Neuron (in vitro differentiated cells): ENCODE measurements around the gene WDR53.
"Not testable (repeated sequence)": the region's sequence is repeated elsewhere in the genome, so short reads cannot be mapped to it uniquely, and the experiment has no call there.

ENCODE experiments used
- H2AFZ ChIP-seq: one replicate; pipeline ENCODE4 v1.6.1; 2013; ENCODE audit warnings: low read depth, mild to moderate bottlenecking, inconsistent platforms, low read length, moderate library complexity
- H3K27me3 ChIP-seq: one replicate; pipeline ENCODE4 v1.6.1; 2013; ENCODE audit warnings: low read length; ENCODE audit not compliant: insufficient read depth
- H3K36me3 ChIP-seq: one replicate; pipeline ENCODE4 v1.6.1; 2013; ENCODE audit warnings: low read length; ENCODE audit not compliant: insufficient read depth
- H3K4me1 ChIP-seq: one replicate; pipeline ENCODE4 v1.6.1; 2013; ENCODE audit warnings: low read length; ENCODE audit not compliant: insufficient read depth
- H3K4me3 ChIP-seq: 2 replicates; pipeline ENCODE4 v1.5.1; 2013; ENCODE audit warnings: mild to moderate bottlenecking, low read length, moderate library complexity
- H3K9me3 ChIP-seq: one replicate; pipeline ENCODE4 v1.6.1; 2013; ENCODE audit warnings: low read length

The WDR53 gene

DNA sequence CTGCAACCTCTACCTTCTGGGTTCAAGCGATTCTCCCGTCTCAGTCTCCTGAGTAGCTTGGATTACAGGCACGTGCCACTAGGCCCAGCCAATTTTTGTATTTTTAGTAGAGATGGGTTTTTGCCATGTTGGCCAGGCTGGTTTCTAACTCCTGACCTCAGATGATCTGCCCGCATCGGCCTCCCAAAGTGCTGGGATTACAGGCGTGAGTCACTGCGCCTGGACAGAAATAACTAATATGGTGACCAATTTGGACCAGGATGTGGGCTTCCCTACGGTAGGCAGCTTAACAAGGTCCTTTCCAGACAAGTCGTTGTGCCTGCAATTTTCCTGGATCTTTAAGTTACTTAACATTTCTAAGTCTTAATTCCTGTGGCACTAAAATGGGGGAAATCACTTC is 14.8 kb downstream of the WDR53 start:
- H3K36me3 ChIP-seq, result peaks cover 2% of the 10 kb centered on the region
- H2AFZ ChIP-seq, result no peak overlapping the region
- no peaks in the 10 kb centered on the region for H3K27me3 ChIP-seq
- H3K4me1 ChIP-seq, result no peaks in the 10 kb centered on the region
- no peak overlapping the region for H3K4me3 ChIP-seq
- no peaks in the 10 kb centered on the region for H3K9me3 ChIP-seq

DNA sequence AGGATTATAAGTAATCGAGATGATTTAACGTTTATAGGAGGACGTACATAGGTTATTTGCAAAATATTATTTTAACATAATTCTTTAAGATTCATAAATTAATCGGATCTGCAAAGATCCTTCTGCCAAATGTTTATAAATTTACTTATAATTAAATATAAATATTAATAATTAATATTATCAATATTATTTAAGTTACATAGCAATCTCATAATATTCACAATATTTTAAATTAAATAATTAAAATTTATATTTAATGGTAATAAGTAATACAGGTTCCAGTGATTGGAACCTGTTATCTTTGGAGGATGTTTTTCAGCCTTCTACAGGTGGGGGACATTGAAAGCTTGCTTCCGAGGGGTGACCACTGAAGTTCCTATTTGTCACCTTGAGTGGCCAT is 16.1 kb downstream of the WDR53 start:
- no peaks in the 10 kb centered on the region for H3K9me3 ChIP-seq
- no peaks in the 10 kb centered on the region for H3K27me3 ChIP-seq
- no peak overlapping the region for H2AFZ ChIP-seq
- no peaks in the 10 kb centered on the region for H3K4me1 ChIP-seq
- H3K36me3 ChIP-seq, result peaks cover 2% of the 10 kb centered on the region
- H3K4me3 ChIP-seq, result no peak overlapping the region

DNA sequence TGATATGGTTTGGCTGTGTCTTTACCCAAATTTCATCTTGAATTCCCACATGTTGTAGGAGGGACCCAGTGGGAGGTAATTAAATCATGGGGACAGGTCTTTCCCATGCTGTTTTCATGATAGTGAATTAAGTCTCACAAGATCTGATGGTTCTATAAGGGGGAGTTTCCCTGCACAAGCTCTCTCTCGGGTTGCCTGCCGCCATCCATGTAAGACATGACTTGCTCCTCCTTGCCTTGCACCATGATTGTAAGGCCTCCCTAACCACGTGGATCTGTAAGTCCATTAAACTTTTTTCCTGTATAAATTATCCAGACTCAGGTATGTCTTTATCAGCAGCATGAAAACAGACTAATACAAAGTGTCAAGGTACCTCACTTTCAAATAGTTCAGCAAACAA is 18.2 kb downstream of the WDR53 start:
- H3K4me3 ChIP-seq, H3K9me3 ChIP-seq: not testable (repeated sequence)

DNA sequence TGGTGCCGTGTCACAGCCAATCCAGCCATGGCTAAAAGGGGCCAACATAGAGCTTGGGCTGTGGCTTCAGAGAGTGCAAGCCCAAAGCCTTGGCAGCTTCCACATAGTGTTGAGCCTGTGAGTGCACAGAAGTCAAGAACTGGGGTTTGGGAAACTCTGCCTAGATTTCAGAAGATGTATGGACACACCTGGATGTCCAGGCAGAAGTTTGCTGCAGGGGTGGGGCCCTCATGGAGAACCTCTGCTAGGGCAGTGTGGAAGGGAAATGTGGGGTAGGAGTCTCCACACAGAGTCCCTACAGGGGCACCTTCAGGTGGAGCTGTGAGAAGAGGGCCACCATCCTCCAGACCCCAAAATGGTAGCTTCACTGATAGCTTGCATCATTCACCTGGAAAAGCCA is 19.0 kb downstream of the WDR53 start:
- not testable (repeated sequence) for H3K27me3 ChIP-seq, H2AFZ ChIP-seq, H3K4me1 ChIP-seq, H3K4me3 ChIP-seq, H3K9me3 ChIP-seq, H3K36me3 ChIP-seq

More for the DNA sequence above, 18.2 kb downstream of the WDR53 start:
- H3K27me3 ChIP-seq, H3K36me3 ChIP-seq, H3K4me1 ChIP-seq, H2AFZ ChIP-seq: not testable (repeated sequence)

DNA sequence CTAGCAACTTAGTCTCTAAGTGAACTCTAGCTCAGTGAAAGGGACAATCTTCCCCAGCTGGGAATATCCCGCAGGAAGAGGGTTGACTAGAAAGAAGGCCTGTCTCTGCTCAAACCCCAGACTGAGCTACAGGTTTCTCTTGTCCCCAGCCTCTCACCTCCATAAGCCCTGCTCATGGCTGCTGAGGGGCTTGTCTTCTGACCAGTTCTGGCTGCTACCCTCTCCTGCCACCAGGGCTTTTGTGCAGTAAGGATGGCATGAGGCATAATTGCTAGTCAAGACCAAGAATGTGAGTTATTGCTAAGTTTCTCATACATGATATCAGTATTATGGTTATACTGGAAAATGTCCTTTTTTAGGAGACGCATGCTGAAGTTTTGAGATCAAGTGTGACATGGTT is 21.3 kb downstream of the WDR53 start:
- Histone ChIP-seq H3K4me1 (no peaks in the 10 kb centered on the region), H3K4me3 (no peak overlapping the region), H3K9me3 (no peaks in the 10 kb centered on the region), H2AFZ (no peak overlapping the region), H3K27me3 (no peaks in the 10 kb centered on the region), H3K36me3 (no peaks in the 10 kb centered on the region)

DNA sequence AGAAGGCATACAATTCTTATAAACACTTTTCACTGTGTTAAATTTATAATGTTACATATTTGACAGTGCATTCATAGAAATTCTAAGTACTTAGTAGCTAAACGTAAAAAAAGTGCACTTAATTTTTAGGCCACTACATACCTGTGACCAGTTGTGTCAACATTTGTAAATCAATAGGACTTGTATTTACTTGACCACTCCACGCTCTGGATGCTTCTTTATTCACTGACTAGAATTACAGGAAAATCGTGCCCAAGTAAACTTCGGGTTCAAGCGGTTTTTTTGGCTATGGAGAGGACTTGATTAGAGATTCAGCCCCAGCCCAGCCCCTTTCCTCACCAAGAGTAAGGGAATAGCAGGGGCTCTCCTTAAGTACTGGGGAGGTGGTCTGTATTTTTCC is 21.8 kb downstream of the WDR53 start:
- no peaks in the 10 kb centered on the region for H3K27me3 ChIP-seq
- H3K4me3 ChIP-seq, result no peak overlapping the region
- H3K4me1 ChIP-seq, result no peaks in the 10 kb centered on the region
- no peaks in the 10 kb centered on the region for H3K9me3 ChIP-seq
- H3K36me3 ChIP-seq, result no peaks in the 10 kb centered on the region
- no peak overlapping the region for H2AFZ ChIP-seq

DNA sequence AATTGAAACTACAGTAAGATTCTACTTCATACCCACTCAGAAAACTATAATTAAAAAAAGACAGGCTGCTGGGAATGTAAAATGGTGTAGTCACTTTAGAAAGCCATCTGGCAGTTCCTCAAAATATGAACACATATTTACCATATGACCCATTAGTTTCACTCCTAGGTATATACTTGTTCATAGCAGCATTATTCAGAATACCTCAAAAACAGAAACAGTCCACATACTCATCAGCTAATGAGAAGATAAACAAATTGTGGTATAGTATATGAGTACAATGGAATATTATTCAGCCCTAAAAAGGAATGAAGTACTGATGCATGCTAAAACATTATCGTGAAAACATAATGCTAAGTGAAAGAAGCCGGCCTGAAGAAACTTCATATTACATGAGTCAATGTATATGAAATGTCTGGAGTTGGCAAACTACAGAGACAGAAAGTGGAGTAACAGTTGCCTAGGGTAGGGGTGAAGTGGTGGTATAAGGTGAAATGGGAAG is 23.8 kb downstream of the WDR53 start:
- Histone ChIP-seq H3K27me3 (no peaks in the 10 kb centered on the region), H2AFZ (no peak overlapping the region), H3K4me3 (no peak overlapping the region), H3K4me1 (no peaks in the 10 kb centered on the region), H3K36me3 (no peaks in the 10 kb centered on the region), H3K9me3 (no peaks in the 10 kb centered on the region)

DNA sequence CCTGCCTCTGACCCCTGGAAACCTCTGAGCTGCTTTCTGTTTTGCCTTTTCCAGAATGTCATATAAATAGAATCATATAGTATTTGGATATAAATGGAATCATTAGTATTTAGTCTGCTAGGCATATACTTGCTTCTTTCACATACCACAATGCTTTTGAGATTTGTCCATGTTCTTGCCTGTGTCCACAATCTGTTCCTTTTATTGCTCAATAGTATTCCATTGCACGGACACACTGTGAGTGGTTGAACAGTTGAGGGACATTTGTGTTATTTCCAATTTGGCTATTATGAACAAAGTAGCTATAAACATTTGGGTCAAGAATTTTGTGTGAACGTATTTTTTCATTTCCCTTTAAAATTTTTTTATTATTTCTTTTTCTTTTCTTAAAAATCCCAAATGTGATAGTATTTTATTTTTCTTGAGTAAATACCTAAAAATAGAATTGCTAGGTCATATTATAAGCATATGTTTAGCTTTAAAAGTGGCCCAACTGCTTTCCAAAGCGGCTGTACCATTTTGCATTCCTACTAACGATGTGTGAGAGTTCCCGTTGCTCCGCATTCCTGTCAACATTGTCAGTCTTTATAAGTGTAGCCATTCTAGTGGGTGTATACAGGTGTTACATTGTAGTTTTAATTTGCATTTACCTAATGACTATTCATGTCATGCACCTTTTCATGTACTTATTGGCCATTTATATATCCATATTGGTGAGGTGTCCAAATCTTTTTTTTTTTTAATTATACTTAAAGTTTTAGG is 26.5 kb downstream of the WDR53 start:
- Histone ChIP-seq H3K4me3 (no peak overlapping the region), H3K36me3 (no peaks in the 10 kb centered on the region), H2AFZ (no peak overlapping the region), H3K9me3 (no peaks in the 10 kb centered on the region), H3K4me1 (no peaks in the 10 kb centered on the region), H3K27me3 (no peaks in the 10 kb centered on the region)

DNA sequence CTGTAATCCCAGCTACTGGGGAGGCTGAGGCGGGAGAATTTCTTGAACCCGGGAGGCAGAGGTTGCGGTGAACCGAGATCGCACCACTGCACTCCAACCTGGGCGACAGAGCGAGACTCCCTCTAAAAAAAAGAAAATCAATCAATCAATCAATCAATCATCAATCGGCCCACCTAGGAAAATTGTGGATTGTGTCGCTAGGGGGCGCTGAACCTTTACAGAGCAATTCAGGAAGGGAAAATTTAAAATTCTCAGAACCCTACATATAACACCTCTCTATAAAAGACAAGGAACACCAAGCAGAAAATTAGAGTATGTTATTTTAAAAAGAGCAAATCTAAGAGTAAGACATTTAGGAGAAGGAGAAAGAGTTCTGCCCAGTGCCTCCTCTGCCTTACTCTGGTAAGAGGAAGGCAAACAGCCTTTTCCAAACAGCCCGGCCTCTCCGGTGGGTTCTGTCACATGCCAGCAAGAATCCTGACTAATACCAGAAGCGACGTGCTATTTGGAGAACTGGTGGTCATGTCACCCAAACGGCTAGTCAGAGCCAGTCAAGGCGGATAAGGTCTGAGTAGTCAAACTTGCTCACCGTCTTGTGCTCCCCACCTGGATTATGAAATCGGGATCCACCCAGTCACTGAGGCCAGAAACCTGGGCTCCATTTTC is 30.9 kb downstream of the WDR53 start:
- Histone ChIP-seq H3K9me3 (no peaks in the 10 kb centered on the region), H3K4me3 (no peak overlapping the region), H3K4me1 (peaks cover 9% of the 10 kb centered on the region), H2AFZ (no peak overlapping the region), H3K27me3 (no peaks in the 10 kb centered on the region), H3K36me3 (no peaks in the 10 kb centered on the region)

DNA sequence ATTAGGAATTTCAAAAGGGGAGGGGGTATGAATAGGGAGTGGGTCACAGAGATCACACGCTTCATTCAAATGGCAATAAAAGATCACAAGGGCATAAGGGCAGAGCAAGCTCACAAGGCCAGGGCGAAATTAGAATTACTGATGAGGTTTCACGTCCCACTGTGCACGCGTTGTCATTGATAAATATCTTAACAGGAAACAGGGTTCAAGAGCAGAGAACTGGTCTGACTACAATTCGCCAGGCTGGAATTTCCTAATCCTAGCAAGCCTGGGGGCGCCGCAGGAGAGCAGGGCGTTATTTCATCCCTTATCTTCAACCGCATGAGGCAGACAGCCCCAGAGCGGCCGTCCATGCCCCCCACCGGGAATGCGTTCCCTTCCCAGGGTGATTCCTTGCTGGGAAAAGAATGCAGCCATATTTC is 35.1 kb downstream of the WDR53 start:
- peaks cover 4% of the 10 kb centered on the region for H3K9me3 ChIP-seq
- peak overlapping the region; percentile 77 for H2AFZ ChIP-seq
- no peaks in the 10 kb centered on the region for H3K36me3 ChIP-seq
- H3K4me1 ChIP-seq, result peaks cover 9% of the 10 kb centered on the region
- H3K4me3 ChIP-seq, result peak overlapping the region; percentile 23
- H3K27me3 ChIP-seq, result no peaks in the 10 kb centered on the region

DNA sequence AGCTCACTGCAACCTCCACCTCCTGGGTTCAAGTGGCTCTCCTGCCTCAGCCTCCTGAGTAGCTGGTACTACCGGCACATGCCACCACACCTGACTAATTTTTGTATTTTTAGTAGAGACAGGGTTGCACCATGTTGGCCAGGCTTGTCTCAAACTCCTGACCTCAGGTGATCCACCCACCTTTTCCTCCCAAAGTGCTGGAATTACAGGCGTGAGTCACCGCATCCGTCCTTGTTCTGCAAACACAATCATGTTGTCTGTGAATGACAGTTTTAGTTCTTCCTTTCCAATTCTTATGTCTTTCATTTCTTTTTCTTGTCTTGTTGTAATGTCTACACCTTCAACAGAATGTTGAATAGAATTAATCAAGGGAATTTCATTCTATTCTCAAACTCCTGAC is 36.9 kb downstream of the WDR53 start:
- no peaks in the 10 kb centered on the region for H3K36me3 ChIP-seq
- H3K9me3 ChIP-seq, result peaks cover 7% of the 10 kb centered on the region
- peaks cover 9% of the 10 kb centered on the region for H3K4me1 ChIP-seq
- no peaks in the 10 kb centered on the region for H3K27me3 ChIP-seq
- H2AFZ ChIP-seq, result no peak overlapping the region
- no peak overlapping the region for H3K4me3 ChIP-seq

DNA sequence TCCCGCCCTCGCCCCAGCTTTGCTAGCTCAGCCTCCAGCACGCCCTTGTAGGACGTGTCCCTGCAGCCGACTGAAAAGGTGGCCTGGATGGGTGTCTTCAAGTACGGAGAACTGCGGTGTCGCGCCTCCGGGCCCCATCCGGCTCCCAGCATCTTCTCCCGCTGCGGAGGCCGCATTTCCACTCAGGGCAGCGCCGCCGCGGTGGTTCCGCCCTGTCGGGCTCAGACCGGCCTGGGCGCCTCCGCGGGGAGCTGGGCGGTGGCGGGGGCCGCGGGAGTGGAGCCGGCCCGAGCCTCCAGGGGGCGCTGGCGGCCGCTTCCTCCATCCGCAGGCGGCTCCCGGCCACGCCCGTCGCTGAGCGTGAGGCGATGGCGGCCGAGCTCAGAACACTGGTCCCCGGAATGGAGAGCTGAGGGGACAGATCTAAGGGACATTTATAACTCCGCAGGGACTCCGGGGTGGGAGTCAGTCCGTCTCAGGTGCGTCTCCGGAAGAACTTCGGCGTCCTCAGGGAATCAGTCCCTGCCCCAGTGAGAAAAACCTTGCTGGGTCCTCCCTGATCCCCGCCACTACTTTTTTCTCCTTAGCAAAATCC is 39.6 kb downstream of the WDR53 start:
- Histone ChIP-seq H3K27me3 (no peaks in the 10 kb centered on the region), H3K9me3 (peaks cover 9% of the 10 kb centered on the region), H3K36me3 (no peaks in the 10 kb centered on the region), H2AFZ (no peak overlapping the region), H3K4me1 (peaks cover 9% of the 10 kb centered on the region), H3K4me3 (no peak overlapping the region)

DNA sequence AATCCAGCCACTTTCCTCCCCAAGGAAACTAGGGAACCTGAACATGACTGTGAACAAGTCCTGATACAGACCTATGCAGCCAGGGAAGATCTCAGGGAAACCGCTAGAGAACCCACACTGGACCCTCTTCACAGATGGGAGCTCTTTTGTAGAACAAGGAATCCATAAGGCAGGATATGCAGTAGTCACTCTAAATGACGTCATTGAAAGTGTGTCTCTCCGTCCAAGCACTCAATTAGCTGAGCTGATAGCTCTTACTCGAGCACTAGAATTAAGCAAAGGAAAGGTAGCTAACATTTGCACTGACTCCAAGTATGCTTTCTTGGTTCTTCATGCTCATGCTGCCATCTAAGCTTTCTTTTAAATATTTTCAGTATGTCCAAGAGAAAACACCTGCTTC is 43.2 kb downstream of the WDR53 start:
- Histone ChIP-seq H3K27me3 (no peaks in the 10 kb centered on the region), H3K4me3 (no peak overlapping the region), H3K9me3 (peaks cover 15% of the 10 kb centered on the region), H2AFZ (no peak overlapping the region), H3K36me3 (no peaks in the 10 kb centered on the region), H3K4me1 (no peaks in the 10 kb centered on the region)
